ENCODE results near the gene EGFR.

- TF ChIP-seq POLR2A (IDR thresholded peaks at IDR 0.05; ENCODE audit: extremely low read depth, insufficient read length) (no peak), CTCF (IDR thresholded peaks at IDR 0.05; ENCODE audit: low read depth, low read length) (no peak), MAX (IDR thresholded peaks at IDR 0.05; ENCODE audit: low read depth, low read length) (no peak)
Observed at GRCh38 chr7:55133630-55134358, 115.0 kb downstream of the EGFR start.
